Measurements from ENCODE around the gene SPP1. TPM values are rescaled to one million over a fixed set of nuclear protein-coding genes. Genes with fewer than 3 reads are reported as not detected.

SPP1 gene
- polyA plus RNA-seq, 1 of the 3 experiments (the other 2 are of a cell fraction) = 0.82 TPM

- Histone ChIP-seq H3K27ac (ENCODE audit: low read depth in 2 of 2, low read length in 1 of 2) (no peak overlapping the region), H2AFZ (ENCODE audit: low read depth) (no peak overlapping the region), H3K4me2 (no peak overlapping the region), H3K27me3 (ENCODE audit: insufficient read depth) (no peaks in the 10 kb centered on the region), H3K4me1 (ENCODE audit: control insufficient read depth in 1 of 2, insufficient read depth in 2 of 2, low read depth in 1 of 2, low read length in 1 of 2) (peaks cover 5 to 28% of the 10 kb centered on the region in 2 experiments), H3K4me3 (ENCODE audit: low read depth in 2 of 2, low read length in 1 of 2) (no peak overlapping the region), H3K79me2 (ENCODE audit: insufficient read depth) (peaks cover 90% of the 10 kb centered on the region), H3K9ac (no peak overlapping the region), H3K9me3 (no peaks in the 10 kb centered on the region), H3F3A (replicated peaks; ENCODE audit: insufficient read depth) (peaks cover 37% of the 10 kb centered on the region), H3K36me3 (replicated peaks in 1 of 2; ENCODE audit: control insufficient read depth in 1 of 2, insufficient read depth in 2 of 2, low read length in 1 of 2) (peaks cover 13% of the 10 kb centered on the region in 2 experiments), H3K9me2 (no peaks in the 10 kb centered on the region), H4K20me1 (ENCODE audit: insufficient read depth) (peaks cover 50% of the 10 kb centered on the region)
- CTCF ChIA-PET = interaction anchor here (1.4 to 2.0 kb wide), 4 partner anchors 8 to 196 kb away, joined by 3 to 6 read pairs (median 6); no protein-coding TSS in a partner anchor
- no peak for DNase-seq
- WGBS (ENCODE audit: low lambda C conversion rate) = 96% methylated on average over 10 of the region's 10 CpGs
- TF ChIP-seq ELF1 (IDR thresholded peaks at IDR 0.05) (no peak), TCF12 (IDR thresholded peaks at IDR 0.05) (no peak), RXRA (IDR thresholded peaks at IDR 0.05; ENCODE audit: borderline replicate concordance, low read depth) (no peak), NFIC (IDR thresholded peaks at IDR 0.05; ENCODE audit: borderline replicate concordance) (no peak), GABPA (IDR thresholded peaks at IDR 0.05; ENCODE audit: low read depth) (no peak), SMC3 (IDR thresholded peaks at IDR 0.05; ENCODE audit: low read depth, low read length) (no peak), TAF1 (IDR thresholded peaks at IDR 0.05; ENCODE audit: borderline replicate concordance, low read depth, low read length) (no peak), IRF3 (IDR thresholded peaks at IDR 0.05; ENCODE audit: low read depth, low read length) (no peak), CTCF (IDR thresholded peaks at IDR 0.05) (no peak), FOXM1 (IDR thresholded peaks at IDR 0.05; ENCODE audit: low read depth) (no peak), MAX (IDR thresholded peaks at IDR 0.05; ENCODE audit: low read depth) (no peak), GATA2 (CRISPR knock-in tag; IDR thresholded peaks at IDR 0.05) (no peak), USF2 (IDR thresholded peaks at IDR 0.05; ENCODE audit: borderline replicate concordance, low read depth, low read length) (no peak), POLR2AphosphoS5 (IDR thresholded peaks at IDR 0.05; ENCODE audit: low read depth, low read length) (no peak), ZBTB33 (IDR thresholded peaks at IDR 0.05; ENCODE audit: borderline replicate concordance, low read depth) (no peak)
- POLR2A ChIA-PET = no interaction called here
These were observed 40.3 kb downstream of the SPP1 start for GRCh38 chr4:88015659-88016295.

Data from SK-N-SH (cell line).